Progenitor cell of endocrine pancreas (in vitro differentiated cells): Measurements from ENCODE around the gene DPY30. TPM values are rescaled to one million over a fixed set of nuclear protein-coding genes. Genes with fewer than 3 reads are reported as not detected.
"Not testable (repeated sequence)": the region's sequence is repeated elsewhere in the genome, so short reads cannot be mapped to it uniquely, and the experiment has no call there.

Source experiments
- DNase-seq: peaks from one replicate; pipeline ENCODE4 v3.0.0; 2021; ENCODE audit warnings: low spot score; ENCODE audit not compliant: unreplicated experiment
- H3K27ac Mint-ChIP-seq: 2 replicates; pipeline ENCODE4 v1.8.0; 2021; ENCODE audit warnings: mild to moderate bottlenecking, moderate library complexity, mixed read lengths
- H3K27me3 Mint-ChIP-seq: 2 replicates; pipeline ENCODE4 v1.8.0; 2021; ENCODE audit warnings: mixed read lengths
- H3K36me3 Mint-ChIP-seq: 2 replicates; pipeline ENCODE4 v1.8.0; 2022; ENCODE audit warnings: mixed read lengths; ENCODE audit not compliant: insufficient read depth
- H3K4me1 Mint-ChIP-seq: 2 replicates; pipeline ENCODE4 v1.8.0; 2021; ENCODE audit warnings: low read depth, mixed read lengths
- H3K4me3 Mint-ChIP-seq: 2 replicates; pipeline ENCODE4 v1.8.0; 2021; ENCODE audit warnings: low read depth, mild to moderate bottlenecking, moderate library complexity, mixed read lengths
- H3K9me3 Mint-ChIP-seq: 2 replicates; pipeline ENCODE4 v1.8.0; 2021; ENCODE audit warnings: low read depth, mixed read lengths
- total RNA-seq: library from RNA; stranded (reverse); gene quantifications from 2 replicates; pipeline ENCODE4 v1.2.1, GENCODE V29; 2021
- TF ChIP-seq, protein P1 (sequence below): fragments of 200-600 bp; sonication (generic); IDR thresholded peaks from one replicate; pipeline ENCODE4 v1.5.0; 2021; ENCODE audit warnings: antibody characterized with exemption, mild to moderate bottlenecking; ENCODE audit not compliant: unreplicated experiment

Gene DPY30
- total RNA-seq, 1 donor from 2014 or later: 101 TPM

DNA sequence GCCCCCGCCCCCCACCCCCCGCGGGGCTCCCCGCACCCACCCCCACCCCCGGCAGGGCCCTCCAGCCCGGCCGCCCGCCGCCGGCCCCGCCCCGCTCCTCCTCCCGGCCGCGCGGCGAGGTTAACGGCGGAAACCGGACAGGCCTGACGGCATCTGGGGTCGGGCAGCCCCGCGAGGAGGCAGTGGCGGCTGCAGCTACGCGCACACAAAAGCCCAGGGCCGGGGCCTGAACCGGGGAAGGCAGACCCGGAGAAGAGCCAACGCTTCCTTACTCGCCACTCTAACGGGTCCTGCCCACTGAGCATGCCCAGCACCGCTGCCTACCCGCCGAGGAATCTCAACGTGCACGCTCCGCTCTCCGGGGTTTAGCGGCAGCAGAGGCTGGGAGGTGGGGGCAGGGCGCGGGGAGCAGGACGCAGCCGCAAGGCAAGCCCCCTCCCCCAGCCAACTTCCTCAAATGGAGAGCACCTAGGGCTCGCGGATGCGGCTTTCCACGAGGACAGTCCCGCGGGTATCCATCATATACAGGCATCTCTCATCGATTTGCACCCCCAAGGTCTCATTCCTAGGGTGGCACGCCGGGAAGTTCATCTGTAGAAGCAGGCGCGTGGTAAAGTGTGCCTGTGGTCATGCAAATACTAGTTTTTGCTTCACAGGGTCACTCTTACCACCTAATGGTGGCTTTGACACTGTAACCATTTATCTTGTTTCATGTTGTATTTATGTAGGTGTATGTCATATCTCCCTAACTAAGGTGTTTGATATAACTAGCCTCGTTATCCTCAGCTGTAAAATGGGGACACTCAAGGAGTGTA, 28.7 kb downstream of the DPY30 start, which contains the start of gene MEMO1:
TSS of gene MEMO1 (minus strand) at position 339 of the 815 bp plus-strand sequence. CDS start 761 bp downstream, outside the sequence.
- peaks cover 23% of the 10 kb centered on the region for H3K4me1 Mint-ChIP-seq
- peak within 1 kb of the TSS; percentile 95 for H3K4me3 Mint-ChIP-seq
- DNase-seq: peak; percentile 87
- peak within 1 kb of the TSS; percentile 93 for H3K27ac Mint-ChIP-seq
- H3K9me3 Mint-ChIP-seq: no peaks in the 10 kb centered on the region
- peaks cover 1% of the 10 kb centered on the region for H3K36me3 Mint-ChIP-seq
- TF ChIP-seq, protein P1, sequence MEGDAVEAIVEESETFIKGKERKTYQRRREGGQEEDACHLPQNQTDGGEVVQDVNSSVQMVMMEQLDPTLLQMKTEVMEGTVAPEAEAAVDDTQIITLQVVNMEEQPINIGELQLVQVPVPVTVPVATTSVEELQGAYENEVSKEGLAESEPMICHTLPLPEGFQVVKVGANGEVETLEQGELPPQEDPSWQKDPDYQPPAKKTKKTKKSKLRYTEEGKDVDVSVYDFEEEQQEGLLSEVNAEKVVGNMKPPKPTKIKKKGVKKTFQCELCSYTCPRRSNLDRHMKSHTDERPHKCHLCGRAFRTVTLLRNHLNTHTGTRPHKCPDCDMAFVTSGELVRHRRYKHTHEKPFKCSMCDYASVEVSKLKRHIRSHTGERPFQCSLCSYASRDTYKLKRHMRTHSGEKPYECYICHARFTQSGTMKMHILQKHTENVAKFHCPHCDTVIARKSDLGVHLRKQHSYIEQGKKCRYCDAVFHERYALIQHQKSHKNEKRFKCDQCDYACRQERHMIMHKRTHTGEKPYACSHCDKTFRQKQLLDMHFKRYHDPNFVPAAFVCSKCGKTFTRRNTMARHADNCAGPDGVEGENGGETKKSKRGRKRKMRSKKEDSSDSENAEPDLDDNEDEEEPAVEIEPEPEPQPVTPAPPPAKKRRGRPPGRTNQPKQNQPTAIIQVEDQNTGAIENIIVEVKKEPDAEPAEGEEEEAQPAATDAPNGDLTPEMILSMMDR: no peak
- H3K27me3 Mint-ChIP-seq: no peaks in the 10 kb centered on the region

DNA sequence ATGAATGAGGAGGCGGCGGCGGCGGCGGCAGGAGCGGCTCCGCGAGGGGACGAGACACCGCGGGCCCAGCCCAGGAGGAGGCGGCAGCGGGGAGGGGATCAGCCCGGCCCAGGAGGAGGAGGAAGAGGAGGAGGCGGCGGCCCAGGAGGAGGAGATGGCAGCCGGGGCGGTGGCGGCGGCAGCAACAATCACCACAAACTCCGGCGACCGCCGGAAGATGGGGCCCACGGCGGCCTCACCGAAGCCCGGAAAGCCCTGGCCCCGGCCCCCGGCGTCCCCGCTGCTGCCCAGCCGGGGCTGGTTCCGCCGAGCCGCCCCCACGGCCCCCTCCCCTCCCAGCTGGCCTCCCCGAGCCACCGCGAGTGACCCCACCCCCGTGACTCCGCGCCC, 29.3 kb downstream of the DPY30 start:
- H3K9me3 Mint-ChIP-seq, H3K27me3 Mint-ChIP-seq, H3K27ac Mint-ChIP-seq, H3K36me3 Mint-ChIP-seq: not testable (repeated sequence)
- peaks cover 27% of the 10 kb centered on the region for H3K4me1 Mint-ChIP-seq
- H3K4me3 Mint-ChIP-seq: peak overlapping the region; percentile 58
- peak; percentile 30 for DNase-seq

DNA sequence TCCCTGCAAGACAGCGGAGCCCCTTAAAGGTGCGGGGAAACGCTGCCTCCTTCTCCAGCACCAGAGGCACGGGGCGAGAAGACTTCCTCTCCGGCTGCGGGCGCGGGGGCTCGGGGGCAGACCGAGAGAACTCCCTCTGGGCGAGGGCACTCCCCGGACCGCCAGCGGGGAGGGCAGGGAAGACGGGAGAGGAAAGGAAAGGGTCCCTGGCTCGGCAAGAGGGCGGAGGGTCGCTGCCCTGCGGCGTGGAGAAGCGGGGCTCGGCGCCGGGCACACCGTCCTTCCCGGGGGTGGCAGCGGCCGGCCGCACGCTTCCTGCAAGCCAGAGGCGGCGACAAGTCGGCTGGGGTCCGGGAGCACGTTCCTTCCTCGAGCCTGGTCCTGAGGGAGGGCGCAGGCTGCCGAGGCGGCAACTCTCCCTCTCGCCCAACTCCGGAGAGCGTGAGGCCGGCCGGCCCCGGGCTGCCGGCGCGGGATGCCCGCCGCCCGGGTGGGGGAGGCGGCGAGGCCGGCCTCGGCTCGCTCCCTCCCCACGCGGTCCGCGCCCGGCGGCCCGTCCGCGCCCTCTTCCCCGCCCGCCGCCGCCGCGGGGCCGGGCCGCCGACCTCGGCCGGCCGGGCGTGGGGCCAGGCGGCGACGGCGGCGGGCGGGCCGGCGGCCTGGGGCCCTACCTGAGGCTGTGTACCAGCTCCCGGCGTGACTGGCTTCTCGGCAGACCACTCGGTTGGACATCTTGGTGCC, 29.9 kb downstream of the DPY30 start:
- H3K4me3 Mint-ChIP-seq: peak overlapping the region; percentile 95
- TF ChIP-seq, protein P1: no peak
- no peaks in the 10 kb centered on the region for H3K27me3 Mint-ChIP-seq
- H3K4me1 Mint-ChIP-seq: peaks cover 32% of the 10 kb centered on the region
- H3K36me3 Mint-ChIP-seq: peaks cover 3% of the 10 kb centered on the region
- DNase-seq: peak; percentile 26
- H3K9me3 Mint-ChIP-seq: no peaks in the 10 kb centered on the region
- H3K27ac Mint-ChIP-seq: peak overlapping the region; percentile 97

DNA sequence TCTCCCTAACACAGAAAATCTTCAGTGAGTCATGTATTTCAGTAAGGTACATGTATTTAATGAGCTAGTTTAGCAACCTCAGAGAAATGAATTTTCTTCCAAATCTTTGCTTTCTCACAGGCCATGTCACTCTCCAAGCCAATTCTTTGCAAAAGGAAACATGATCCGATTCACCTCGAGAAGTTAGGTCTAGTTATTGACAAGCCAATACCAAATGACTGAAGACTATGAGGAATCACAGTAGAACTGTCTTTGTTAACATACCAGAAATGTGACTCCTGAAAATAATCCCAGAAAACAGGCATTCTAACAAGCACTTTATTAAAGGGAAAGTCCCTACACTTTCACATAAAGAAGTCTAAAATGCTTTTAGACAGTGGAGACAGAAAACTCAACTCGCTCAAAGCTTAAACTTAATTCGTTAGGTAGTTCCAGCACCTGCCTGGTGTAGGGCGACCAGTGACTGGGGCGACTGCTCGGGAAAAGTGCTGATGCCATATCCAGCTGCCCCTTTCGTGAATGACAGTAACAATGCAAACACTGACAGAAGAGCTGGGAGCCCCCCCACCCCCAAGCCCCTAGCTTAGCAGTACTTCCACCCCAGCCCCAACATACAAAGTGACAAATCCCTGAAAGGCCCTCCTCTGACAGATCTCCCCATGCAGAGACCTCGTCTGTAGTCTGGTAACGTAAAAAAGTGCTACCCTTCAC, 30.6 kb downstream of the DPY30 start:
- TF ChIP-seq, protein P1: no peak
- no peak for DNase-seq
- Mint-ChIP-seq H3K27ac (peak overlapping the region; percentile 97), H3K27me3 (no peaks in the 10 kb centered on the region), H3K4me1 (peaks cover 32% of the 10 kb centered on the region), H3K4me3 (peak overlapping the region; percentile 95), H3K9me3 (no peaks in the 10 kb centered on the region), H3K36me3 (peaks cover 2% of the 10 kb centered on the region)

DNA sequence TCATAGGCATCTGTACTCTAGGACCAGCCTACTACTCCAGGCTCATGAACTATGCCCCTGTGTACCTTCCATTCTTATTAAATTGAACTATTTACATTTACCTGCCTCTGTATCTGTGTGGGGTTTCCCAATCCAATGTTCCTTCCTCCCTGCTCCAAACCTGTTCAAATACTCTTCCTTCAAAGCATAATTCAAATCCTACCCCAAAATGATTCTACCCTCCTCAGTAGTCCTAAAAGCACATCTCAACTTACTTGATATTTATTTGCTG, 32.5 kb downstream of the DPY30 start:
- TF ChIP-seq, protein P1: no peak
- H3K27ac Mint-ChIP-seq: no peak overlapping the region
- H3K36me3 Mint-ChIP-seq: peaks cover 2% of the 10 kb centered on the region
- no peaks in the 10 kb centered on the region for H3K27me3 Mint-ChIP-seq
- no peak for DNase-seq
- H3K4me1 Mint-ChIP-seq: peaks cover 33% of the 10 kb centered on the region
- H3K9me3 Mint-ChIP-seq: no peaks in the 10 kb centered on the region
- H3K4me3 Mint-ChIP-seq: no peak overlapping the region
